ENCODE results near the gene ATG10.
A peak's percentile ranks its signal among the peaks of the same experiment; 100 is the strongest.

Gene ATG10

DNA sequence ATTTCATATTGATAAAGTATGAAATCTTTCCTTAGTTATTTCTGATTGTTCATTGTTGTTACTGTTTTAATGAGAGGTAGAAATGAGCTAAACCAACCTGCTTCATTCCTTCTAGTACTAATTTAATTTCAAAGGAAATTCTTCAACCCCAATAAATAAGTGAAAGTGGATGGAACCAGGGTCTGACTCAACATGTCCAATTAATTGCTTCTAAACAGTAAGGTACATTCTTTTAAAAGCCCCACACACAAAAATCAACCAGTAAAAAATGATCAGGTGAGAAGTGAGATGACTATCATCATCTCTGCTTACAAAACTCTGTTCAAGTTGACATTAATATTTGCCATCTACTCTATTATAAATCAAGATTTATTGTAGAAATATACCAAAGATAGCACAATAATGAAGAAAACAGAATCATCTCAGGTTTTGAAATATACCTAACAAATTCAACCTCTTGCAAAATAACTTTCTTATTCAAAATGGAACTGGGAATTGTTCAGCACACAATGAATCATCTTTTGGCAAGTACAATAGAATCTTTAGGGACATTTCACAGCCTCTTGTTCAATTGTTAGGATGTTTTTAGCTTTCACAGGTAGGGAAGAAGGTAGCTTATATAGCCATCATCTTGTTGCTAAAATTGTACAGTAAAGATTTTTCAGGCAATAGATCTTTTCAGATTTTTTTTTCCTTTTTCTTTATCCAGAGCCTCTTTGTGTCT is 191.8 kb downstream of the ATG10 start:
- Histone ChIP-seq H2AFZ (peak overlapping the region; percentile 72), H3K79me2 (no peaks in the 10 kb centered on the region), H3K36me3 (ENCODE audit: control insufficient read depth, insufficient read depth, low read length) (no peaks in the 10 kb centered on the region), H3K9ac (no peak overlapping the region), H3K27ac (peak overlapping the region; percentile 70), H3K4me1 (peaks cover 16% of the 10 kb centered on the region), H3K4me3 (ENCODE audit: low read depth, low read length) (no peak overlapping the region), H3K9me3 (ENCODE audit: control insufficient read depth, low read length) (no peaks in the 10 kb centered on the region), H3K27me3 (ENCODE audit: control insufficient read depth, insufficient read depth, low read length) (no peaks in the 10 kb centered on the region), H3K4me2 (ENCODE audit: low read length) (no peak overlapping the region)
- TF ChIP-seq, protein P1, sequence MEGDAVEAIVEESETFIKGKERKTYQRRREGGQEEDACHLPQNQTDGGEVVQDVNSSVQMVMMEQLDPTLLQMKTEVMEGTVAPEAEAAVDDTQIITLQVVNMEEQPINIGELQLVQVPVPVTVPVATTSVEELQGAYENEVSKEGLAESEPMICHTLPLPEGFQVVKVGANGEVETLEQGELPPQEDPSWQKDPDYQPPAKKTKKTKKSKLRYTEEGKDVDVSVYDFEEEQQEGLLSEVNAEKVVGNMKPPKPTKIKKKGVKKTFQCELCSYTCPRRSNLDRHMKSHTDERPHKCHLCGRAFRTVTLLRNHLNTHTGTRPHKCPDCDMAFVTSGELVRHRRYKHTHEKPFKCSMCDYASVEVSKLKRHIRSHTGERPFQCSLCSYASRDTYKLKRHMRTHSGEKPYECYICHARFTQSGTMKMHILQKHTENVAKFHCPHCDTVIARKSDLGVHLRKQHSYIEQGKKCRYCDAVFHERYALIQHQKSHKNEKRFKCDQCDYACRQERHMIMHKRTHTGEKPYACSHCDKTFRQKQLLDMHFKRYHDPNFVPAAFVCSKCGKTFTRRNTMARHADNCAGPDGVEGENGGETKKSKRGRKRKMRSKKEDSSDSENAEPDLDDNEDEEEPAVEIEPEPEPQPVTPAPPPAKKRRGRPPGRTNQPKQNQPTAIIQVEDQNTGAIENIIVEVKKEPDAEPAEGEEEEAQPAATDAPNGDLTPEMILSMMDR (IDR thresholded peaks at IDR 0.05), result no peak

GRCh38 chr5:82164176-82164976 is 192.6 kb downstream of the ATG10 start:
- Histone ChIP-seq H2AFZ (peak overlapping the region; percentile 72), H3K27ac (peak overlapping the region; percentile 70), H3K4me2 (ENCODE audit: low read length) (no peak overlapping the region), H3K9ac (no peak overlapping the region), H3K4me3 (ENCODE audit: low read depth, low read length) (no peak overlapping the region), H3K9me3 (ENCODE audit: control insufficient read depth, low read length) (no peaks in the 10 kb centered on the region), H3K27me3 (ENCODE audit: control insufficient read depth, insufficient read depth, low read length) (no peaks in the 10 kb centered on the region), H3K36me3 (ENCODE audit: control insufficient read depth, insufficient read depth, low read length) (no peaks in the 10 kb centered on the region), H3K79me2 (no peaks in the 10 kb centered on the region), H3K4me1 (peaks cover 16% of the 10 kb centered on the region)
- TF ChIP-seq, protein P1 (IDR thresholded peaks at IDR 0.05), result no peak

DNA sequence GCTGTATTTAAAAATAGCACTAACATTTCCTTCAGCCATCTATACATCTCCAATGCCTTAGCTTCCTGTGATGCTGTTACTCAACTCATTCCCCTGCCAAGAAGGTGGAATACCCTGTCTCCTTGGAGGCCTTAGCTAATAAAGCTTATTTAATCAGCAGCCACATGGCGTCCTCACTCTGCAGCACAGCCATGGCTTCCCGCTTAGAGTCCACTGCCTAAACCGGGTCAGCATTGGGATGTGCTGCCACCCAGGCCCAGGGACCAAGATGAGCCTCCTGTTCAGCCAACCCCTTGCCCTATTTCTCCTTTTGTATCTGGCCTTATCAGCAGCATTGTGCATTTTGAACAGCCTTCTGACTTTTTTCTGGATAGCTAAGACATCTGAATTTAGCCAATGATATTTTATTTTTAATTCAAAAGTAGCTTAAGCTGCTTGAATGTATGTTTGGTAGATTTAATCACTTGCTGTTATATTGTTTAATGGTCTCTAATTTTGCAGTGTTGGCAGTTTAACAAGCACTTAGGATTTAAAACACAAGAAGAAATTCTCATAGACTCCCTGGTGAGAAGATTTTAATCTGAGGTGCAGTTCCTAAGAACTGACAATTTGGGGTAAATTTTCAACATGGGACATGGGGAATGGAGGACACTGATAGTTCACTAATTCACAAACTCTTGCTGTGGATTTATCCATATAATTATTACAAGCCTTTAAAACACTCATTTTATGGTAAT is 193.3 kb downstream of the ATG10 start:
- TF ChIP-seq, protein P1 (IDR thresholded peaks at IDR 0.05), result no peak
- H3K36me3 ChIP-seq (ENCODE audit: control insufficient read depth, insufficient read depth, low read length), result no peaks in the 10 kb centered on the region
- peak overlapping the region; percentile 72 for H2AFZ ChIP-seq
- no peaks in the 10 kb centered on the region for H3K9me3 ChIP-seq (ENCODE audit: control insufficient read depth, low read length)
- H3K79me2 ChIP-seq, result no peaks in the 10 kb centered on the region
- no peak overlapping the region for H3K4me3 ChIP-seq (ENCODE audit: low read depth, low read length)
- no peak overlapping the region for H3K4me2 ChIP-seq (ENCODE audit: low read length)
- peaks cover 16% of the 10 kb centered on the region for H3K4me1 ChIP-seq
- peak overlapping the region; percentile 70 for H3K27ac ChIP-seq
- H3K27me3 ChIP-seq (ENCODE audit: control insufficient read depth, insufficient read depth, low read length), result no peaks in the 10 kb centered on the region
- H3K9ac ChIP-seq, result no peak overlapping the region

GRCh38 chr5:82165740-82166530 is 194.1 kb downstream of the ATG10 start:
- TF ChIP-seq, protein P1 (IDR thresholded peaks at IDR 0.05), result peak; percentile 89
- peak overlapping the region; percentile 72 for H2AFZ ChIP-seq
- no peaks in the 10 kb centered on the region for H3K36me3 ChIP-seq (ENCODE audit: control insufficient read depth, insufficient read depth, low read length)
- peaks cover 16% of the 10 kb centered on the region for H3K4me1 ChIP-seq
- H3K9ac ChIP-seq, result no peak overlapping the region
- peak overlapping the region; percentile 20 for H3K4me2 ChIP-seq (ENCODE audit: low read length)
- H3K79me2 ChIP-seq, result no peaks in the 10 kb centered on the region
- no peaks in the 10 kb centered on the region for H3K27me3 ChIP-seq (ENCODE audit: control insufficient read depth, insufficient read depth, low read length)
- H3K9me3 ChIP-seq (ENCODE audit: control insufficient read depth, low read length), result no peaks in the 10 kb centered on the region
- no peak overlapping the region for H3K4me3 ChIP-seq (ENCODE audit: low read depth, low read length)
- H3K27ac ChIP-seq, result peak overlapping the region; percentile 70
